HepG2 (cell line): ENCODE measurements around the gene PRSS53. TPM values are rescaled to one million over a fixed set of nuclear protein-coding genes. Genes with fewer than 3 reads are reported as not detected.
A peak's percentile ranks its signal among the peaks of the same experiment; 100 is the strongest.

ENCODE experiments used
- ARNT ChIP-seq: fragments of 450-650 bp; IDR thresholded peaks from 2 replicates; pipeline ENCODE4 v1.6.1; 2017
- BORCS8-MEF2B ChIP-seq: sonication (generic); formaldehyde crosslinking; IDR thresholded peaks from 2 replicates; pipeline ENCODE4 v1.8.0; 2022; ENCODE audit warnings: mild to moderate bottlenecking, missing genetic modification reagents
- CBX2 ChIP-seq, 2 experiments: fragments of 200-600 bp in 1 of 2; sonication (generic); formaldehyde crosslinking in 1 of 2; IDR thresholded peaks; 2 replicates each; pipeline versions ENCODE4 v1.7.0 to v1.8.1; 2018 to 2022; ENCODE audit warnings: low read depth in 2 of 2, low read length in 1 of 2, mild to moderate bottlenecking in 1 of 2, missing genetic modification reagents in 1 of 2
- EEA1 ChIP-seq: sonication (generic); formaldehyde crosslinking; IDR thresholded peaks from 2 replicates; pipeline ENCODE4 v1.5.1; 2020; ENCODE audit warnings: mild to moderate bottlenecking, missing genetic modification reagents, borderline replicate concordance
- ELF3 ChIP-seq: IDR thresholded peaks from 2 replicates; pipeline ENCODE4 v1.6.1; 2016; ENCODE audit warnings: missing genetic modification reagents, missing compliant biosample characterization
- GTF3A ChIP-seq: sonication (generic); formaldehyde crosslinking; conservative IDR thresholded peaks from 2 replicates; pipeline ENCODE4 v1.4.0; 2020; ENCODE audit warnings: mild to moderate bottlenecking, missing genetic modification reagents
- SPEN ChIP-seq: sonication (generic); formaldehyde crosslinking; IDR thresholded peaks from 2 replicates; pipeline ENCODE4 v1.5.1; 2020; ENCODE audit warnings: low read depth, mild to moderate bottlenecking, missing genetic modification reagents
- ZFY ChIP-seq: sonication (generic); formaldehyde crosslinking; IDR thresholded peaks from 2 replicates; pipeline ENCODE4 v1.4.0; 2020; ENCODE audit warnings: missing genetic modification reagents
- ZNF407 ChIP-seq: sonication (generic); formaldehyde crosslinking; IDR thresholded peaks from one replicate; pipeline ENCODE4 v1.5.1; 2020; ENCODE audit warnings: mild to moderate bottlenecking, missing genetic modification reagents; ENCODE audit errors: not compliant biosample characterization
- ZNF446 ChIP-seq: sonication (generic); formaldehyde crosslinking; IDR thresholded peaks from 2 replicates; pipeline ENCODE4 v1.5.0; 2020; ENCODE audit warnings: mild to moderate bottlenecking, missing genetic modification reagents
- ZNF704 ChIP-seq: sonication (generic); formaldehyde crosslinking; IDR thresholded peaks from 2 replicates; pipeline ENCODE4 v1.8.1; 2023; ENCODE audit warnings: mild to moderate bottlenecking, inconsistent platforms, moderate library complexity, missing genetic modification reagents, borderline replicate concordance
- ZNF710 ChIP-seq: sonication (generic); formaldehyde crosslinking; IDR thresholded peaks from 2 replicates; pipeline ENCODE4 v1.5.0; 2020; ENCODE audit warnings: mild to moderate bottlenecking, missing genetic modification reagents, borderline replicate concordance
- ZNF713 ChIP-seq: sonication (generic); formaldehyde crosslinking; IDR thresholded peaks from 2 replicates; pipeline ENCODE4 v1.4.0; 2020; ENCODE audit warnings: mild to moderate bottlenecking, missing genetic modification reagents
- ZSCAN25 ChIP-seq: sonication (generic); formaldehyde crosslinking; IDR thresholded peaks from 2 replicates; pipeline ENCODE4 v1.8.0; 2022; ENCODE audit warnings: mild to moderate bottlenecking, missing genetic modification reagents
- polyA plus RNA-seq, 8 experiments: library from polyadenylated mRNA; depleted of rRNA in 3 of 8; stranded (reverse) in 7 of 8; unstranded in 1 of 8; fragments of >200 nt; fragmentation: Illumina TruSeq in 4 of 8; extraction: Trizol in 4 of 8; gene quantifications; 2 replicates each; pipeline versions ENCODE4 v1.2.1 to v1.2.3, GENCODE V29; 2011 to 2016; ENCODE audit warnings: low read depth in 4 of 8, missing spikeins in 1 of 8, mixed read lengths in 1 of 8; ENCODE audit not compliant: insufficient read depth in 1 of 8
- total RNA-seq, 5 experiments: library from RNA; depleted of rRNA; stranded (reverse); fragments of >200 nt; fragmentation: Illumina TruSeq; extraction: Trizol; gene quantifications; 2 replicates each; pipeline ENCODE4 v1.2.3, GENCODE V29; 2016; ENCODE audit warnings: low read depth in 1 of 5

The PRSS53 gene
- total and polyA plus RNA-seq, 2 of the 13 experiments (the other 11 are each of a cell fraction or from before 2014, with no cell fraction given), result 2.2 to 7.4 TPM

DNA sequence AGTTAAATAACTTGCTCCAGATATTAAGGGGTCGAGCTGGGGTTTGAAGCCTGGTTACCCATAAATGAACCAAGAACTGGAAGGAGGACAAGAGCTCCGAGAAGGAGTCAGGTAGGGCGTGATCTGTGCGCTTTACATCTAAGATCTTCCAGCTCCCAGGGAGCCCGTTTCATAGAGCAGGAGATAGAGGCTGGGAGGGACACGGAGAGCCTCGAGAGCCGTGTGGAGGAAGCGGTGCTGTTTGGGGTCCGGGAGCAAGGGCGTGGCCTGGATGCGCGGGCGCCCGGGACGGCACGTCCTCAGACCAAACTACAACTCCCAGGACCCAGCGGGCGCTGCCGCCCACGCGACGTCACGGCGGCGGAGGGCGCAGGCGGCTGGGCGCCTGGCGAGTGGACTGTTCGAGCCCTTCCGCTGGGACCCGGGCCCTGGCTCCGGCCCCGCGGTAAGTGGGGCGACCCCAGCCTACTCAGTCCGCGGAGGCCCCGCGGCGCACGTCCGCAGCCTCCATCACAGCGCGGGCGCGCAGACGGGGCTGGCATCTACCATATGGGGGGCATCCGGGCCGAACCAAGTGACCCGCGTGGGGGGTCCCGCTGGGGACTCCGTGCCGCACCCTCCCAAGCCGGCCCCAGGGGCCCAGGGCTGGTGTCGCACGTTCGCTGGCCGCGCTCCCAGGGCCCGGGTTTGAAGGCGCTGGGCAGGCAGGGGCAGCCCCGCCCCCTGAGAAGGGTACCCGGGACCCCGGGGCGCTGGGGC is 19.5 kb upstream of the PRSS53 start, which contains the start of gene BCKDK (continued):
- TF ChIP-seq CBX2 (IDR thresholded peaks at IDR 0.05; ENCODE audit: low read depth, low read length) (no peak), CBX2 (CRISPR knock-in tag; IDR thresholded peaks at IDR 0.05; ENCODE audit: low read depth) (no peak), ZFY (CRISPR knock-in tag) (peak; percentile 90), ZSCAN25 (CRISPR knock-in tag) (no peak), ZNF704 (peak; percentile 66; the same call in 1 of the 2 replicates), EEA1 (CRISPR knock-in tag) (peak; percentile 87; the same call in 1 of the 2 replicates), ZNF713 (CRISPR knock-in tag) (no peak), ZNF407 (no peak), ZNF710 (CRISPR knock-in tag) (no peak), GTF3A (no peak), ZNF446 (peak; percentile 97), SPEN (CRISPR knock-in tag) (peak; percentile 92), ARNT (no peak), BORCS8-MEF2B (CRISPR knock-in tag) (peak; percentile 74), ELF3 (peak; percentile 80)
